Fibroblast of villous mesenchyme (primary cell): Measurements from ENCODE around the gene OVCA2. TPM values are rescaled to one million over a fixed set of nuclear protein-coding genes. Genes with fewer than 3 reads are reported as not detected.

ENCODE experiments used
- DNase-seq: peaks from one replicate; pipeline ENCODE4 v3.0.0-alpha.2; 2010; ENCODE audit warnings: low read depth
- H3K4me3 ChIP-seq: 2 replicates; pipeline ENCODE4 v1.5.1; 2011; ENCODE audit warnings: low read depth, mild to moderate bottlenecking, low read length
- total RNA-seq: library from RNA; depleted of rRNA; stranded (reverse); fragments of >200 nt; gene quantifications from 2 replicates; pipeline ENCODE4 v1.2.3, GENCODE V29; 2012
- TF ChIP-seq, protein P1 (sequence below): IDR thresholded peaks from 2 replicates; pipeline ENCODE4 v1.5.1; 2012; ENCODE audit warnings: low read depth, mild to moderate bottlenecking, low read length; ENCODE audit not compliant: insufficient read depth

Gene OVCA2
- total RNA-seq, 1 donor: 48.4 TPM

DNA sequence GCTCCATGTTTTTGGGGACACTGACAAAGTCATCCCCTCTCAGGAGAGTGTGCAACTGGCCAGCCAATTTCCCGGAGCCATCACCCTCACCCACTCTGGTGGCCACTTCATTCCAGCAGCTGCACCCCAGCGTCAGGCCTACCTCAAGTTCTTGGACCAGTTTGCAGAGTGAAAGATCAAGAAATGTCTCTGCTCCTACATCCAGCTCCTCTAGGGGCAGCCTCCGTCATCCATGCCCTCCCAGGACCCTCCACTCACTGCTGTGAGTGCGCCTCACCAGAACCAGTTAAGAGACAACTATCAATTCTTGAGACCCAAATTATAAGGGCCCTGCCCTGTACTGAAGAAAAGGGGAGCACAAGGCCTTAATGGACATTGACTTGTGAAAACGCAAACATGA lies 1.1 kb downstream of the OVCA2 start:
- DNase-seq: no peak
- TF ChIP-seq, protein P1, sequence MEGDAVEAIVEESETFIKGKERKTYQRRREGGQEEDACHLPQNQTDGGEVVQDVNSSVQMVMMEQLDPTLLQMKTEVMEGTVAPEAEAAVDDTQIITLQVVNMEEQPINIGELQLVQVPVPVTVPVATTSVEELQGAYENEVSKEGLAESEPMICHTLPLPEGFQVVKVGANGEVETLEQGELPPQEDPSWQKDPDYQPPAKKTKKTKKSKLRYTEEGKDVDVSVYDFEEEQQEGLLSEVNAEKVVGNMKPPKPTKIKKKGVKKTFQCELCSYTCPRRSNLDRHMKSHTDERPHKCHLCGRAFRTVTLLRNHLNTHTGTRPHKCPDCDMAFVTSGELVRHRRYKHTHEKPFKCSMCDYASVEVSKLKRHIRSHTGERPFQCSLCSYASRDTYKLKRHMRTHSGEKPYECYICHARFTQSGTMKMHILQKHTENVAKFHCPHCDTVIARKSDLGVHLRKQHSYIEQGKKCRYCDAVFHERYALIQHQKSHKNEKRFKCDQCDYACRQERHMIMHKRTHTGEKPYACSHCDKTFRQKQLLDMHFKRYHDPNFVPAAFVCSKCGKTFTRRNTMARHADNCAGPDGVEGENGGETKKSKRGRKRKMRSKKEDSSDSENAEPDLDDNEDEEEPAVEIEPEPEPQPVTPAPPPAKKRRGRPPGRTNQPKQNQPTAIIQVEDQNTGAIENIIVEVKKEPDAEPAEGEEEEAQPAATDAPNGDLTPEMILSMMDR: no peak
- H3K4me3 ChIP-seq: peak overlapping the region; percentile 90

DNA sequence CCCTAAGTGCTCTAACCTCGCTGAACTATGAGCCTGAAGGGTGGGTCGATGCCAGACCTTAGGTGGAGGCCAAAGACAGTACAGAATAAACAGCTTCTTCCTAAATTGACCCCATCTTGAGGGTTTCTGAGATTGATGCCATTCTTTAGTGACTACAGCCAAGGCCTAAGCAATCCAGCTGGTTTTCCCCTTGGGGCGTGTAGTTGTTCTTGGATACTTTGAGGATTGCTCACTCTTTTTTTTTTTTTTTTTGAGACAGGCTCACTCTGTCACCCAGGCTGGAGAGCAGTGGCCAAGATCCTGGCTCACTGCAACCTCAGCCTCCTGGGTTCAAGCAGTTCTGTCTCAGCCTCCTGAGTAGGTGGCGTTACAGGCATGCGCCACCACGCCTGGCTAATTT lies 2.0 kb downstream of the OVCA2 start:
- TF ChIP-seq, protein P1: no peak
- no peak overlapping the region for H3K4me3 ChIP-seq
- DNase-seq: no peak

DNA sequence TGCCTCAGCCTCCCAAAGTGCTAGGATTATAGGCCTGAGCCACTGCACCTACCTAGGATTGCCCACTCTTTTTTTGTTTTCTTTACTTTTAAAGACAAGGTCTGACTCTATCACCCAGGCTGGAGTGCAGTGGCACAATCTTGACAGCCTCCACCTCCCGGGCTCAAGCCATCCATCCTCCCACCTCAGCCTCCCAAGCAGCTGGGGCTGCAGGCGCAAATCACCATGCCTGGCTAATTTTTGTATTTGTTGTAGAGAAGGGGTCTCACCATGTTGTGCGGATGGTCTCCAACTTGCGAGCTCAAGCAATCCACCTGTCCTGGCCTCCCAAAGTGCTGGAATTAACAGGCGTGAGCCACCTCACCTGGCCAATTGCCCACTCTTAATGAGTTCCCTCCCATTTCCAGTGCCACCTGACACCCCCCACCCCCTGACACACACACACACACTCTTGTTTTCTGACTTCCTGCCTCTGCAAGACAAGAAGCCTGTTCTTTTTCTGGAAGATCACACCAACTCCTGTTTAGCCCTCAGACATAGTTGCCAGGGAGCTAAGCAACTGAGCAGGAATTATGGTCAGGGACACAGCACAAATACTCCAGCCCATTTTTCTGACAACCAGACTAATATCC lies 2.6 kb downstream of the OVCA2 start:
- no peak for DNase-seq
- TF ChIP-seq, protein P1: no peak
- no peak overlapping the region for H3K4me3 ChIP-seq

DNA sequence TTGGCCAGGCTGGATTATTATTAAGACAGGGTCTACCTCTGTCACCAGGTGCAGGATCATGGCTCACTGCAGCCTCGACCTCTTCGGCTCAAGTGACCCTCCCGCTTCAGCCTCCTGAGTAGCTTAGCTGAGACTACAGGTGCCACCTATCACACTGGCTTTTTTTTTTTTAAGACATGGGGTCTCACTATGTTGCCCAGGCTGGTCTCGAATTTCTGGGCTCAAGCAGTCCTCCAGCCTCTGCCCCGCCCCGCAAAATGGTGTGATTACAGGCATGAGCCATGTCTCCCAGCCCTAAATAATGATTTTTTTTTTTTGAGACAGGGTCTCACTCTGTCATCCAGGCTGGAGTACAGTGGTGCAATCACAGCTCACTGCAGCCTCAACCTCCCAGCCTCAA lies 5.8 kb downstream of the OVCA2 start:
- TF ChIP-seq, protein P1: no peak
- DNase-seq: no peak
- H3K4me3 ChIP-seq: no peak overlapping the region

DNA sequence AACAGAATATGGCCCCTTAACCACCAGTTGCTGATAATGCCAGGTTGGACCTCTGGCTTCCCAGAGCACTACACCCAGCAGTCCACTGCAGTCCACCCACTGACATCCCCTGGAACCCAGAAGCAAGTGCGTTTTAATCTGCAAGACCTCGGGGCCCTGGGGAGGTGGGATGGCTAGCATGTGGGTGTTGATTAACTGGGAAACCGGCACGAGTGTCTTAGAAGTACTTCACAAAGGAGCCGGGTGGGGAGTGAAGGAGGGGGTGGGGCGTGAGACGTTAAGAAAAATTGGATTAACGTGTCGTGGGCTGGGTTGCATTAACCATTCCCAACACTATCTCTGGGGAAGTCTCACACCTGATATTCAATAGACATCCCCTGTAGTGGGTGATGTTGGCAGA lies 7.0 kb downstream of the OVCA2 start:
- H3K4me3 ChIP-seq: peak overlapping the region; percentile 68
- TF ChIP-seq, protein P1: no peak
- DNase-seq: no peak

DNA sequence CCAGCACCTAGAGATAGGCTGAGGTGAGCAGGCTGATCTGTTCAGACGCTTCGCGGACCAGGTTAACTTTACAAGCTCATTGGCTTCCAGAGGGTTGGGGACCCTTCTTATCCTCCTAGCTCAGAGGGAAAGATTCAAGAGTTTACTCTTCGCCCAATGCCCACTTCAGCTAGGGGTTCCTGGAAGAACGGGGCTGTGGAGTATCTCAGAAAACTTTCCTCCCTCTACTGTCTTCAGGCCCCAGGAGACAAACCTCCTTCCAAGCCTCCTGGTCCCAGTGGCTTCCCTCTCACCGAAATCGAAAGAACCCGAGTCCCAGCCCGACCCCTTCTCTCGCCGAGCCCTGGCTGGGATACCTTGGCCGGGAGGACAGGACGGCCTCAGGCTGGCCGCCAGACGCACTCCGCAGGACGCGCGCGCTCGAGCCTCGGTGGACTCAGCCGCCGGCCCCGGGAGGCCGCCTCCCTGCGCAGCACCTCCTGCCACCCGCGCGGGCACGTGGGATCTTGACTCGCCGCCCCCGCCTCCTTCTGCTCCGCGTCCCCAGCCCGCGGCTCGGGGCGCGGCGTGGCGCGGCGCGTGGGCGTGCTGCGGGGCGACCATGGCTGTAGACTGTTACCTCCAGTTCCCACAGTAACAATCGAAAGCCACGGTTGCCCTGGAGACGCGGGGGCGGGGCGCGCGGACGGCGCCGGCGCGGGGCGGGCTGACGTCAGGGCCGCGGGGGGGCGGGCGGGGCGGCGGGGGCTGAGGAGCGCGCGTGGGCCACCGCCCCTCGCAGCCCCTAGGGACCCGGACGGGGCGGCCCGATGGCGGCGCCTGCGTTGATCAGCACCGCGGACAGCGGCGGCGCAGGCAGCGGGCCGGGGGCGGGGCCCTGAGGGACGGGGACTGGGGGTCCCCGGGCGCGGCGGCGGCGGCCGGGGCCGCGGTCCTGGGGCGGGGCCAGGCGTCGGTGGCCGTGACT lies 7.8 kb downstream of the OVCA2 start:
- TF ChIP-seq, protein P1: no peak
- peak; percentile 83 for DNase-seq
- peak overlapping the region; percentile 68 for H3K4me3 ChIP-seq
